ENCODE results near the gene CCDC40. TPM values are rescaled to one million over a fixed set of nuclear protein-coding genes. Genes with fewer than 3 reads are reported as not detected.

The CCDC40 gene
- total and polyA plus RNA-seq, 9 of the 15 experiments (the other 6 are each of a cell fraction or from before 2014, with no cell fraction given) = 0.07 to 0.33 TPM; not detected in 7

DNA sequence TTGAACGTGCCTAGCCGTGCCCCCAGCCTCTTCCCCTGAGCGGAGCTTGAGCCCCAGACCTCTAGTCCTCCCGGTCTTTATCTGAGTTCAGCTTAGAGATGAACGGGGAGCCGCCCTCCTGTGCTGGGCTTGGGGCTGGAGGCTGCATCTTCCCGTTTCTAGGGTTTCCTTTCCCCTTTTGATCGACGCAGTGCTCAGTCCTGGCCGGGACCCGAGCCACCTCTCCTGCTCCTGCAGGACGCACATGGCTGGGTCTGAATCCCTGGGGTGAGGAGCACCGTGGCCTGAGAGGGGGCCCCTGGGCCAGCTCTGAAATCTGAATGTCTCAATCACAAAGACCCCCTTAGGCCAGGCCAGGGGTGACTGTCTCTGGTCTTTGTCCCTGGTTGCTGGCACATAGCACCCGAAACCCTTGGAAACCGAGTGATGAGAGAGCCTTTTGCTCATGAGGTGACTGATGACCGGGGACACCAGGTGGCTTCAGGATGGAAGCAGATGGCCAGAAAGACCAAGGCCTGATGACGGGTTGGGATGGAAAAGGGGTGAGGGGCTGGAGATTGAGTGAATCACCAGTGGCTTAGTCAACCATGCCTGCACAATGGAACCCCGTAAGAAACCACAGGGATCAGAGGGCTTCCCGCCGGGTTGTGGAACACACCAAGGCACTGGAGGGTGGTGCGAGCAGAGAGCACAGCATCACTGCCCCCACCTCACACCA is 65.7 kb downstream of the CCDC40 start (continued):
- TF ChIP-seq, protein P1, sequence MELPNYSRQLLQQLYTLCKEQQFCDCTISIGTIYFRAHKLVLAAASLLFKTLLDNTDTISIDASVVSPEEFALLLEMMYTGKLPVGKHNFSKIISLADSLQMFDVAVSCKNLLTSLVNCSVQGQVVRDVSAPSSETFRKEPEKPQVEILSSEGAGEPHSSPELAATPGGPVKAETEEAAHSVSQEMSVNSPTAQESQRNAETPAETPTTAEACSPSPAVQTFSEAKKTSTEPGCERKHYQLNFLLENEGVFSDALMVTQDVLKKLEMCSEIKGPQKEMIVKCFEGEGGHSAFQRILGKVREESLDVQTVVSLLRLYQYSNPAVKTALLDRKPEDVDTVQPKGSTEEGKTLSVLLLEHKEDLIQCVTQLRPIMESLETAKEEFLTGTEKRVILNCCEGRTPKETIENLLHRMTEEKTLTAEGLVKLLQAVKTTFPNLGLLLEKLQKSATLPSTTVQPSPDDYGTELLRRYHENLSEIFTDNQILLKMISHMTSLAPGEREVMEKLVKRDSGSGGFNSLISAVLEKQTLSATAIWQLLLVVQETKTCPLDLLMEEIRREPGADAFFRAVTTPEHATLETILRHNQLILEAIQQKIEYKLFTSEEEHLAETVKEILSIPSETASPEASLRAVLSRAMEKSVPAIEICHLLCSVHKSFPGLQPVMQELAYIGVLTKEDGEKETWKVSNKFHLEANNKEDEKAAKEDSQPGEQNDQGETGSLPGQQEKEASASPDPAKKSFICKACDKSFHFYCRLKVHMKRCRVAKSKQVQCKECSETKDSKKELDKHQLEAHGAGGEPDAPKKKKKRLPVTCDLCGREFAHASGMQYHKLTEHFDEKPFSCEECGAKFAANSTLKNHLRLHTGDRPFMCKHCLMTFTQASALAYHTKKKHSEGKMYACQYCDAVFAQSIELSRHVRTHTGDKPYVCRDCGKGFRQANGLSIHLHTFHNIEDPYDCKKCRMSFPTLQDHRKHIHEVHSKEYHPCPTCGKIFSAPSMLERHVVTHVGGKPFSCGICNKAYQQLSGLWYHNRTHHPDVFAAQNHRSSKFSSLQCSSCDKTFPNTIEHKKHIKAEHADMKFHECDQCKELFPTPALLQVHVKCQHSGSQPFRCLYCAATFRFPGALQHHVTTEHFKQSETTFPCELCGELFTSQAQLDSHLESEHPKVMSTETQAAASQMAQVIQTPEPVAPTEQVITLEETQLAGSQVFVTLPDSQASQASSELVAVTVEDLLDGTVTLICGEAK (IDR thresholded peaks at IDR 0.05) = peak; percentile 51
- TF ChIP-seq, protein P1 (CRISPR knock-in tag; IDR thresholded peaks at IDR 0.05) = no peak
- TF ChIP-seq TSC22D4 (tag; IDR thresholded peaks at IDR 0.05) = no peak
- TF ChIP-seq NR2C2 (CRISPR knock-in tag; IDR thresholded peaks at IDR 0.05) = no peak
- 0 out of 2 replicates have a peak, but pooled peaks have one; percentile 9 for TF ChIP-seq NR2C2 (tag; IDR thresholded peaks at IDR 0.05)
- TF ChIP-seq POU5F1 (IDR thresholded peaks at IDR 0.05; ENCODE audit: borderline replicate concordance, low read depth, low read length, partially characterized antibody) = no peak
- TF ChIP-seq BRD9 (IDR thresholded peaks at IDR 0.05; ENCODE audit: low read depth, partially characterized antibody) = no peak
- no peak for TF ChIP-seq LARP7 (IDR thresholded peaks at IDR 0.05)
- no peak for TF ChIP-seq KDM4B (IDR thresholded peaks at IDR 0.05; ENCODE audit: borderline replicate concordance in 2 of 2, low read depth in 1 of 2)
- TF ChIP-seq ELF1 (tag; IDR thresholded peaks at IDR 0.05) = 0 out of 2 replicates have a peak, but pooled peaks have one; percentile 35
- no peak for TF ChIP-seq ZNF12 (CRISPR knock-in tag; IDR thresholded peaks at IDR 0.05)
- TF ChIP-seq POLR2A (conservative IDR thresholded peaks at IDR 0.05) = no peak
- TF ChIP-seq, protein P2, sequence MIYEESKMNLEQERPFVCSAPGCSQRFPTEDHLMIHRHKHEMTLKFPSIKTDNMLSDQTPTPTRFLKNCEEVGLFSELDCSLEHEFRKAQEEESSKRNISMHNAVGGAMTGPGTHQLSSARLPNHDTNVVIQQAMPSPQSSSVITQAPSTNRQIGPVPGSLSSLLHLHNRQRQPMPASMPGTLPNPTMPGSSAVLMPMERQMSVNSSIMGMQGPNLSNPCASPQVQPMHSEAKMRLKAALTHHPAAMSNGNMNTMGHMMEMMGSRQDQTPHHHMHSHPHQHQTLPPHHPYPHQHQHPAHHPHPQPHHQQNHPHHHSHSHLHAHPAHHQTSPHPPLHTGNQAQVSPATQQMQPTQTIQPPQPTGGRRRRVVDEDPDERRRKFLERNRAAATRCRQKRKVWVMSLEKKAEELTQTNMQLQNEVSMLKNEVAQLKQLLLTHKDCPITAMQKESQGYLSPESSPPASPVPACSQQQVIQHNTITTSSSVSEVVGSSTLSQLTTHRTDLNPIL (CRISPR knock-in tag; IDR thresholded peaks at IDR 0.05) = no peak

Data from K562 (cell line).